ENCODE measurements around the gene HBS1L.

The HBS1L gene

GRCh38 chr6:135008072-135008940 is 46.3 kb downstream of the HBS1L start:
- no peak for DNase-seq
- no peaks in the 10 kb centered on the region for H3K27me3 ChIP-seq (replicated peaks; ENCODE audit: control insufficient read depth, insufficient read depth, low read length, poor library complexity, severe bottlenecking)
- H3K4me3 ChIP-seq (ENCODE audit: insufficient read depth, low read depth, low read length, poor library complexity, severe bottlenecking), result no peak overlapping the region
- H3K36me3 ChIP-seq (ENCODE audit: control insufficient read depth, insufficient read depth, low read length), result no peaks in the 10 kb centered on the region
- H3K9me3 ChIP-seq (ENCODE audit: control insufficient read depth, low read length), result no peaks in the 10 kb centered on the region
- H3K27ac ChIP-seq (ENCODE audit: insufficient read depth, low read length, poor library complexity, severe bottlenecking), result no peak overlapping the region
- no peaks in the 10 kb centered on the region for H3K4me1 ChIP-seq (ENCODE audit: control insufficient read depth, insufficient read depth, low read length, poor library complexity, severe bottlenecking)

DNA sequence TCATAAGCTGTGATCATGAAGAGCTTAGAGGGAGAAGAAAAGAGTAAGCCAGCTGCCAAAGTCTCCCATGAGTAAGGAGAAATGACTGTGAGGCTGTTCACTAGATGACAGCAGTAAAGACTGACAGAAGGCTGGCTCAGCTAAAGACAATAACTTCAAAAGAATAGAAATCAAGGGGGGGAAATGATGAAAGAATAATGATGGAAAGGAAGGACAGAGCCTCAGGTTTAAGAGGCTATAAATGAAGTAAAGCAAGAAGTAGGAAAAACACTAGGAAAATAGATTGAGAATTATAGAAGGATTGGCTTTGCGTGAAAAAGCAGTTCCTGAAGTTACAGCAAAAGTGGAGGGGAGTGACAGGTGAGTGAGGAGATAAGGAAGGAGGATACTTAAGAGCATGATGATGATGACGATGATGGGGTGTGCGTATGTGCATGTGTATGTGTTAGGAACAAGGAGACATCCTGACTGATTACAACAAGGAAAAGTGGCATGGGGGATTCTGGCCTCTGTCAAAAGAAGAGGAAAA is 48.2 kb downstream of the HBS1L start:
- no peak for DNase-seq
- no peaks in the 10 kb centered on the region for H3K27me3 ChIP-seq (replicated peaks; ENCODE audit: control insufficient read depth, insufficient read depth, low read length, poor library complexity, severe bottlenecking)
- H3K27ac ChIP-seq (ENCODE audit: insufficient read depth, low read length, poor library complexity, severe bottlenecking), result no peak overlapping the region
- H3K4me3 ChIP-seq (ENCODE audit: insufficient read depth, low read depth, low read length, poor library complexity, severe bottlenecking), result no peak overlapping the region
- H3K36me3 ChIP-seq (ENCODE audit: control insufficient read depth, insufficient read depth, low read length), result no peaks in the 10 kb centered on the region
- no peaks in the 10 kb centered on the region for H3K9me3 ChIP-seq (ENCODE audit: control insufficient read depth, low read length)
- no peaks in the 10 kb centered on the region for H3K4me1 ChIP-seq (ENCODE audit: control insufficient read depth, insufficient read depth, low read length, poor library complexity, severe bottlenecking)

GRCh38 chr6:135004399-135004798 is 50.2 kb downstream of the HBS1L start:
- DNase-seq, result no peak
- H3K4me1 ChIP-seq (ENCODE audit: control insufficient read depth, insufficient read depth, low read length, poor library complexity, severe bottlenecking), result no peaks in the 10 kb centered on the region
- H3K27me3 ChIP-seq (replicated peaks; ENCODE audit: control insufficient read depth, insufficient read depth, low read length, poor library complexity, severe bottlenecking), result no peaks in the 10 kb centered on the region
- H3K36me3 ChIP-seq (ENCODE audit: control insufficient read depth, insufficient read depth, low read length), result no peaks in the 10 kb centered on the region
- no peak overlapping the region for H3K4me3 ChIP-seq (ENCODE audit: insufficient read depth, low read depth, low read length, poor library complexity, severe bottlenecking)
- H3K9me3 ChIP-seq (ENCODE audit: control insufficient read depth, low read length), result no peaks in the 10 kb centered on the region
- H3K27ac ChIP-seq (ENCODE audit: insufficient read depth, low read length, poor library complexity, severe bottlenecking), result no peak overlapping the region

- H3K27me3 ChIP-seq (replicated peaks; ENCODE audit: control insufficient read depth, insufficient read depth, low read length, poor library complexity, severe bottlenecking), result no peaks in the 10 kb centered on the region
- H3K27ac ChIP-seq (ENCODE audit: insufficient read depth, low read length, poor library complexity, severe bottlenecking), result no peak overlapping the region
- no peaks in the 10 kb centered on the region for H3K4me1 ChIP-seq (ENCODE audit: control insufficient read depth, insufficient read depth, low read length, poor library complexity, severe bottlenecking)
- no peak for DNase-seq
- H3K9me3 ChIP-seq (ENCODE audit: control insufficient read depth, low read length), result no peaks in the 10 kb centered on the region
- H3K36me3 ChIP-seq (ENCODE audit: control insufficient read depth, insufficient read depth, low read length), result no peaks in the 10 kb centered on the region
- H3K4me3 ChIP-seq (ENCODE audit: insufficient read depth, low read depth, low read length, poor library complexity, severe bottlenecking), result no peak overlapping the region
Measured at GRCh38 chr6:135002974-135003703, 51.5 kb downstream of the HBS1L start.

DNA sequence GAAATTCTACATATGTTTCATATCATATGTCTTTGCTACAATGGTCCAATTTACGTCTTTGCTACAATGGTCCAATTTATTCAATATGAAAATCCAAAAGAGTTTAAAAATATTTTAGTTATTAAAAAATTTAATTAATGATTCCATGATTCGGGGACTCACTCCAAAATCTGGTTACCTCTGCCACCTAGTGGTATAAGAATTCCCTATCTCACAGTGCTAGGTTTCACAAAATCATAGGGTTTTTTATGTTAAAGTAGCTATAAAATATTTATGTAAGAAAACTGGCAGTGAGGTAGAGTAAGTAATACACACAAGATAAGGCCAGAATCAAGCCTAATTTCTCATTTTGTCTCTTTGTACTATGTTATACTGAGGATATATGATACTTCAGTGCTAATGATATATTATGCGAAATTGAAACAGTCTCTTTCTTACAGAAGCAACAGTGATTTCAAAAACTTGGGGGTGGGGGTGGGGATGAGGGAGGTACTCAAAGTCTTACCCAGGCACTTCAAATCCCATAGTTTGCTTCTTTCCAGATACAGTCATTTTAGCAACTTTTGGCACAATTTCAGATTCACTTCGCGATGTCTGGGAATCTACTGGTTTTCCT is 52.3 kb downstream of the HBS1L start:
- H3K4me3 ChIP-seq (ENCODE audit: insufficient read depth, low read depth, low read length, poor library complexity, severe bottlenecking), result no peak overlapping the region
- no peaks in the 10 kb centered on the region for H3K4me1 ChIP-seq (ENCODE audit: control insufficient read depth, insufficient read depth, low read length, poor library complexity, severe bottlenecking)
- no peak for DNase-seq
- no peaks in the 10 kb centered on the region for H3K9me3 ChIP-seq (ENCODE audit: control insufficient read depth, low read length)
- H3K27ac ChIP-seq (ENCODE audit: insufficient read depth, low read length, poor library complexity, severe bottlenecking), result no peak overlapping the region
- H3K27me3 ChIP-seq (replicated peaks; ENCODE audit: control insufficient read depth, insufficient read depth, low read length, poor library complexity, severe bottlenecking), result no peaks in the 10 kb centered on the region
- peaks cover 5% of the 10 kb centered on the region for H3K36me3 ChIP-seq (ENCODE audit: control insufficient read depth, insufficient read depth, low read length)

DNA sequence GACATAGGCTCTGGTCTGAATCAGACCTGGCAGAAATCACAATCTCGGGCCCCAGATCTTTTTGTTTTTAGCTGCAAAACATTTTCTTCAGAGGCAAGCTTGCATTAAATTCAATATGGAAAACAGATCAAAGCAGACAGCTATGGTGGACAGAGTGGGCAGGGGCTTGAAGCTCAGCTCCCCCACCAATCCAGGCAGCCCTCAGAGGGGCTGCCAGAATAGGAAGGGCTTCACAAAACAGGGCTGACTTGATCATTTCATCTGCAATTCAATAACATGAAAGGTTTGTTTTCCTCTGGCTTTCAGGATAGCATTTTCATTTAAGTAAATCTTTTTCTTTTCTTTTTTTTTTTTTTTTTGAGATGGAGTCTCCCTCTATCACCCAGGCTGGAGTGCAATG is 55.5 kb downstream of the HBS1L start:
- no peak for DNase-seq

DNA sequence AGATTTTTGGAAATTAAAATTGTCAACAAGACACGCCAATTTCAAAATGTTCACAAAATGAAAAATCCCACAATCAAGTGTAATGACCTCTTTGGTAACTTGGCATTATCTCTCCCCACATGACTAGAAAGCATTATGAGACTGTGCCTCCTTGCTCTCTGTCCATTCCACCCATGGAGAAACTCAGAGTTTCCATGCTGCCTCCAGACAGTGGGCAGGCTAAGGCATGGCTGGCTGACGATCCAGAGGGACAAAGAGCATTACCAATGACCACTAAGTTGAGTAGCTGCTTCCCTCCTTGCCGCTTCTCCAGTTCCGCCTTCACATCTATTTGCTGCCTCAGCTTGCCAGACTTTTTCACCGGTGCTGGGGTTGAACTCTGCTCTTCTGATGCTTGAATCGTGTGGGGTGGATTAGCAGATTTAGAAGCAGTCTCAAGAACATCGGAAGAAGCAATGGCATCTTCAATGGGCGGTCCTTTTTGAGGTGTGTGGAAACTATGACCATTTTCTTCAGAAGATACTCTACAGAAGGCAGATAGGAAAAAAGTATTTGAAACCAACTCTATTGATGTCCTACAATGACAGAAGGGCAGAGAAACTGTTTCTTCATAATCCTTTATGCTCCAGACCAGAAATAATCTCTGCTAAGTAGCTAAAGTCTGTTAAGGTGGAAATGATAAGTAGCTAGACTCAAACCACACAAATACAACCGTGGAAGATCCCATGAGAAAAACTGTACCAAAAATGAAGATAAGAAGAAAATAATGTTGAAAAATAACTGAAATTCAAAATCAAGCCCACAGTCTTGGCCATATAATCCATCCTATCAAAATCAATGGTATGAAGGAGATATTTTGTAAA is 57.3 kb downstream of the HBS1L start:
- DNase-seq, result no peak
- peaks cover 25% of the 10 kb centered on the region for H3K36me3 ChIP-seq (ENCODE audit: control insufficient read depth, insufficient read depth, low read length)
- H3K9me3 ChIP-seq (ENCODE audit: control insufficient read depth, low read length), result no peaks in the 10 kb centered on the region
- H3K4me1 ChIP-seq (ENCODE audit: control insufficient read depth, insufficient read depth, low read length, poor library complexity, severe bottlenecking), result no peaks in the 10 kb centered on the region
- H3K27ac ChIP-seq (ENCODE audit: insufficient read depth, low read length, poor library complexity, severe bottlenecking), result no peak overlapping the region
- no peaks in the 10 kb centered on the region for H3K27me3 ChIP-seq (replicated peaks; ENCODE audit: control insufficient read depth, insufficient read depth, low read length, poor library complexity, severe bottlenecking)
- no peak overlapping the region for H3K4me3 ChIP-seq (ENCODE audit: insufficient read depth, low read depth, low read length, poor library complexity, severe bottlenecking)

More for the DNA sequence above, 55.5 kb downstream of the HBS1L start:
- Histone ChIP-seq H3K27ac (ENCODE audit: insufficient read depth, low read length, poor library complexity, severe bottlenecking) (no peak overlapping the region), H3K36me3 (ENCODE audit: control insufficient read depth, insufficient read depth, low read length) (peaks cover 13% of the 10 kb centered on the region), H3K4me3 (ENCODE audit: insufficient read depth, low read depth, low read length, poor library complexity, severe bottlenecking) (no peak overlapping the region), H3K4me1 (ENCODE audit: control insufficient read depth, insufficient read depth, low read length, poor library complexity, severe bottlenecking) (no peaks in the 10 kb centered on the region), H3K9me3 (ENCODE audit: control insufficient read depth, low read length) (no peaks in the 10 kb centered on the region), H3K27me3 (replicated peaks; ENCODE audit: control insufficient read depth, insufficient read depth, low read length, poor library complexity, severe bottlenecking) (no peaks in the 10 kb centered on the region)

GRCh38 chr6:134995536-134995935 is 59.1 kb downstream of the HBS1L start:
- no peaks in the 10 kb centered on the region for H3K27me3 ChIP-seq (replicated peaks; ENCODE audit: control insufficient read depth, insufficient read depth, low read length, poor library complexity, severe bottlenecking)
- H3K9me3 ChIP-seq (ENCODE audit: control insufficient read depth, low read length), result no peaks in the 10 kb centered on the region
- DNase-seq, result no peak
- no peak overlapping the region for H3K27ac ChIP-seq (ENCODE audit: insufficient read depth, low read length, poor library complexity, severe bottlenecking)
- no peak overlapping the region for H3K4me3 ChIP-seq (ENCODE audit: insufficient read depth, low read depth, low read length, poor library complexity, severe bottlenecking)
- H3K36me3 ChIP-seq (ENCODE audit: control insufficient read depth, insufficient read depth, low read length), result peaks cover 29% of the 10 kb centered on the region
- no peaks in the 10 kb centered on the region for H3K4me1 ChIP-seq (ENCODE audit: control insufficient read depth, insufficient read depth, low read length, poor library complexity, severe bottlenecking)

DNA sequence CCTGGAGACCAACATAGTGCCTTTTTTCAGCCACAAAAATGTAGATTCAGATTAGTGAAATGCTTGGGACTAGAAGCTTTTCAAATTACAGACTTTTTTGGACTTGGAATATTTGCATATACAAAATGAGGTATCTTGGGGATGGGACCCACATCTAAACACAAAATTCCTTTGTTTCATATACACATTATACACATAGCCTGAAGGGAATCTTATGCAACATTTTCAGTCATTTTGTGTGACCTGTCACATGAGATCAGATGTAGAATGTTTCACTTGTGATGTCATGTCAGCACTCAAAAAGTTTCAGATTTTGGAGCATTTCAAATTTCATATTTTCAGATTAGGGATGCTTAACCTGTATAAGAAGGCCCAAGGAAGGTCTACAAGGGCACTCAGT is 60.2 kb downstream of the HBS1L start:
- Histone ChIP-seq H3K9me3 (ENCODE audit: control insufficient read depth, low read length) (no peaks in the 10 kb centered on the region), H3K27me3 (replicated peaks; ENCODE audit: control insufficient read depth, insufficient read depth, low read length, poor library complexity, severe bottlenecking) (no peaks in the 10 kb centered on the region), H3K4me1 (ENCODE audit: control insufficient read depth, insufficient read depth, low read length, poor library complexity, severe bottlenecking) (no peaks in the 10 kb centered on the region), H3K27ac (ENCODE audit: insufficient read depth, low read length, poor library complexity, severe bottlenecking) (no peak overlapping the region), H3K36me3 (ENCODE audit: control insufficient read depth, insufficient read depth, low read length) (peaks cover 29% of the 10 kb centered on the region), H3K4me3 (ENCODE audit: insufficient read depth, low read depth, low read length, poor library complexity, severe bottlenecking) (no peak overlapping the region)
- no peak for DNase-seq

Data from effector memory CD4-positive, alpha-beta T cell (primary cell).